Left ventricle myocardium inferior (tissue), 1 donor: ENCODE measurements around the gene TOMM40L. TPM values are rescaled to one million over a fixed set of nuclear protein-coding genes. Genes with fewer than 3 reads are reported as not detected.

Experiments used
- DNase-seq: peaks from one replicate; pipeline ENCODE4 v3.0.0-alpha.2; 2020
- H3K27ac ChIP-seq: fragments of 200-600 bp; replicated peaks from 2 replicates; pipeline ENCODE4 v1.8.0; 2021
- H3K27me3 ChIP-seq: fragments of 200-600 bp; 2 replicates; pipeline ENCODE4 v1.8.0; 2021; ENCODE audit warnings: low read depth
- H3K36me3 ChIP-seq: fragments of 200-600 bp; 2 replicates; pipeline ENCODE4 v1.8.0; 2021
- H3K4me1 ChIP-seq: fragments of 200-600 bp; 2 replicates; pipeline ENCODE4 v1.8.0; 2021
- H3K4me3 ChIP-seq: fragments of 200-600 bp; 2 replicates; pipeline ENCODE4 v1.8.0; 2021; ENCODE audit warnings: mild to moderate bottlenecking, moderate library complexity
- H3K9me3 ChIP-seq: fragments of 200-600 bp; replicated peaks from 2 replicates; pipeline ENCODE4 v1.8.0; 2021
- CTCF ChIP-seq: fragments of 200-600 bp; IDR thresholded peaks from 2 replicates; pipeline ENCODE4 v1.8.0; 2021; ENCODE audit warnings: antibody characterized with exemption, mild to moderate bottlenecking, borderline replicate concordance
- intact Hi-C: fragments of 100-400 bp; cut with micrococcal nuclease; formaldehyde crosslinking; loops from one replicate; pipeline ENCODE4 v1.11.0; 2022
- total RNA-seq: library from RNA; stranded (reverse); fragmentation: NEBNext Ultra II Directional; extraction: Animal tissue kit (Norgen Biotek cat#: 25700); gene quantifications from one replicate; pipeline ENCODE4 v1.2.1, GENCODE V29; 2021
- donor health status: DM: no; HTN: yes; CAD: no; lungs with severe emphysema.

The TOMM40L gene
- total RNA-seq, 1 donor from 2014 or later: 39.3 TPM

- peak overlapping the region; percentile 36 for H3K27ac ChIP-seq
- intact Hi-C loops: no loop called here
- H3K36me3 ChIP-seq: peaks cover 29% of the 10 kb centered on the region
- H3K4me1 ChIP-seq: peaks cover 74% of the 10 kb centered on the region
- H3K4me3 ChIP-seq: peak overlapping the region; percentile 67
- H3K9me3 ChIP-seq: no peaks in the 10 kb centered on the region
- no peak for TF ChIP-seq CTCF
- H3K27me3 ChIP-seq: no peaks in the 10 kb centered on the region
- no peak for DNase-seq
Observed at GRCh38 chr1:161193561-161194235, 32.2 kb upstream of the TOMM40L start.

- no peaks in the 10 kb centered on the region for H3K27me3 ChIP-seq
- intact Hi-C loops: no loop called here
- peaks cover 83% of the 10 kb centered on the region for H3K4me1 ChIP-seq
- peaks cover 29% of the 10 kb centered on the region for H3K36me3 ChIP-seq
- peak overlapping the region; percentile 67 for H3K4me3 ChIP-seq
- DNase-seq: no peak
- H3K27ac ChIP-seq: no peak overlapping the region
- H3K9me3 ChIP-seq: no peaks in the 10 kb centered on the region
- TF ChIP-seq CTCF: no peak
Observed at GRCh38 chr1:161195171-161195570, 30.7 kb upstream of the TOMM40L start.

- H3K36me3 ChIP-seq: peaks cover 23% of the 10 kb centered on the region
- H3K27me3 ChIP-seq: no peaks in the 10 kb centered on the region
- no peak for TF ChIP-seq CTCF
- peaks cover 91% of the 10 kb centered on the region for H3K4me1 ChIP-seq
- no peak for DNase-seq
- peak overlapping the region; percentile 67 for H3K4me3 ChIP-seq
- H3K9me3 ChIP-seq: no peaks in the 10 kb centered on the region
- peak overlapping the region; percentile 99 for H3K27ac ChIP-seq
- intact Hi-C loops: no loop called here
Observed at GRCh38 chr1:161196111-161196510, 29.7 kb upstream of the TOMM40L start.

- intact Hi-C loops: no loop called here
- Histone ChIP-seq H3K9me3 (no peaks in the 10 kb centered on the region), H3K36me3 (peaks cover 16% of the 10 kb centered on the region), H3K27ac (peak overlapping the region; percentile 99), H3K4me1 (peaks cover 98% of the 10 kb centered on the region), H3K4me3 (peak overlapping the region; percentile 67), H3K27me3 (no peaks in the 10 kb centered on the region)
- DNase-seq: peak; percentile 55
- TF ChIP-seq CTCF: no peak
Observed at GRCh38 chr1:161196521-161197451, 29.1 kb upstream of the TOMM40L start.

- TF ChIP-seq CTCF: no peak
- no peaks in the 10 kb centered on the region for H3K9me3 ChIP-seq
- H3K4me1 ChIP-seq: peaks cover 96% of the 10 kb centered on the region
- intact Hi-C loops: no loop called here
- H3K27me3 ChIP-seq: no peaks in the 10 kb centered on the region
- no peak for DNase-seq
- peak overlapping the region; percentile 99 for H3K27ac ChIP-seq
- H3K4me3 ChIP-seq: peak overlapping the region; percentile 67
- peaks cover 13% of the 10 kb centered on the region for H3K36me3 ChIP-seq
Observed at GRCh38 chr1:161197560-161198193, 28.2 kb upstream of the TOMM40L start.
